A673 (cell line): ENCODE measurements around the gene PRELP. TPM values are rescaled to one million over a fixed set of nuclear protein-coding genes. Genes with fewer than 3 reads are reported as not detected.

ENCODE experiments used
- BruUV-seq: library from RNA; stranded (reverse); fragments of 400-500 nt; replicated peaks from 2 replicates; lab custom pipeline; 2021; lab: Mats Ljungman, UMichigan
- CTCF ChIA-PET: fragments of 300-600 bp; sonication (Branson Sonifier 250); formaldehyde crosslinking; loops from one replicate; lab custom pipeline; 2022; ENCODE audit warnings: antibody characterized with exemption; lab: Charles Lee
- POLR2A ChIA-PET: fragments of 300-600 bp; sonication (Branson Sonifier 250); formaldehyde crosslinking; loops from one replicate; lab custom pipeline; 2022; ENCODE audit warnings: antibody characterized with exemption; ENCODE audit not compliant: low non-redundant PET; lab: Charles Lee
- DNase-seq: peaks from one replicate; pipeline ENCODE4 v3.0.0-alpha.2; 2015; ENCODE audit warnings: low spot score
- H3K27ac ChIP-seq: fragments of 200-600 bp; sonication (generic); 2 replicates; pipeline ENCODE4 v1.5.1; 2016; ENCODE audit warnings: mixed run types, low read depth, mild to moderate bottlenecking, mixed read lengths, antibody characterized with exemption, low read length; ENCODE audit not compliant: poor library complexity, severe bottlenecking
- H3K27me3 ChIP-seq: fragments of 200-600 bp; sonication (generic); replicated peaks from 2 replicates; pipeline ENCODE4 v1.6.1; 2017; ENCODE audit warnings: mixed run types, low read depth, mild to moderate bottlenecking, mixed read lengths, antibody characterized with exemption, low read length; ENCODE audit not compliant: insufficient read depth, poor library complexity
- H3K36me3 ChIP-seq: fragments of 200-600 bp; sonication (generic); 2 replicates; pipeline ENCODE4 v1.6.1; 2016; ENCODE audit warnings: mixed run types, mild to moderate bottlenecking, mixed read lengths, antibody characterized with exemption, low read length; ENCODE audit not compliant: insufficient read depth, poor library complexity, severe bottlenecking
- H3K4me1 ChIP-seq: fragments of 200-600 bp; sonication (generic); 2 replicates; pipeline ENCODE4 v1.6.1; 2017; ENCODE audit warnings: mixed run types, mild to moderate bottlenecking, mixed read lengths, antibody characterized with exemption, low read length; ENCODE audit not compliant: insufficient read depth, poor library complexity, severe bottlenecking
- H3K4me3 ChIP-seq: fragments of 200-600 bp; sonication (generic); 2 replicates; pipeline ENCODE4 v1.5.1; 2016; ENCODE audit warnings: low read depth, mixed run types, mild to moderate bottlenecking, mixed read lengths, low read length; ENCODE audit not compliant: poor library complexity, severe bottlenecking
- H3K9me3 ChIP-seq: fragments of 200-600 bp; sonication (generic); 2 replicates; pipeline ENCODE4 v1.6.1; 2016; ENCODE audit warnings: mixed run types, low read depth, mild to moderate bottlenecking, mixed read lengths, antibody characterized with exemption, low read length; ENCODE audit not compliant: poor library complexity, severe bottlenecking
- CTCF ChIP-seq: fragments of 300-800, 200-600 bp; sonication (generic); conservative IDR thresholded peaks from 2 replicates; pipeline ENCODE4 v1.5.1; 2017; ENCODE audit warnings: low read depth, mild to moderate bottlenecking, antibody characterized with exemption, low read length, moderate library complexity, mixed read lengths
- EZH2 ChIP-seq: fragments of 200-600 bp; sonication (generic); IDR thresholded peaks from 2 replicates; pipeline ENCODE4 v1.6.1; 2017; ENCODE audit warnings: borderline replicate concordance, low read depth, mild to moderate bottlenecking, mixed read lengths, antibody characterized with exemption, low read length; ENCODE audit not compliant: poor library complexity, severe bottlenecking
- intact Hi-C: fragments of 100-400 bp; cut with micrococcal nuclease; formaldehyde crosslinking; loops from one replicate; pipeline ENCODE4 v1.10.0; 2022; ENCODE audit not compliant: unreplicated experiment
- total RNA-seq: library from RNA; stranded (reverse); gene quantifications from 2 replicates; pipeline ENCODE4 v1.2.3, GENCODE V29; 2021

Gene PRELP
- total RNA-seq, 1 experiment from 2014 or later = not detected

- BruUV-seq = no TSS peak
- intact Hi-C loops = no loop called here
- CTCF ChIA-PET = no interaction called here
- no peaks in the 10 kb centered on the region for H3K36me3 ChIP-seq
- no peak for DNase-seq
- H3K4me3 ChIP-seq = no peak overlapping the region
- TF ChIP-seq CTCF = no peak
- no peak overlapping the region for H3K27ac ChIP-seq
- peaks cover 34% of the 10 kb centered on the region for H3K4me1 ChIP-seq
- POLR2A ChIA-PET = no interaction called here
- H3K9me3 ChIP-seq = no peaks in the 10 kb centered on the region
- H3K27me3 ChIP-seq = no peaks in the 10 kb centered on the region
Observed at GRCh38 chr1:203523667-203524066, 48.1 kb downstream of the PRELP start.

- ChIA-PET POLR2A (no interaction called here), CTCF (no interaction called here)
- BruUV-seq = no TSS peak
- DNase-seq = no peak
- Histone ChIP-seq H3K4me3 (no peak overlapping the region), H3K36me3 (no peaks in the 10 kb centered on the region), H3K27me3 (no peaks in the 10 kb centered on the region), H3K4me1 (peaks cover 34% of the 10 kb centered on the region), H3K9me3 (no peaks in the 10 kb centered on the region), H3K27ac (no peak overlapping the region)
- intact Hi-C loops = no loop called here
- TF ChIP-seq CTCF (no peak), EZH2 (no peak)
Observed at GRCh38 chr1:203524152-203524551, 48.5 kb downstream of the PRELP start.

GRCh38 chr1:203524824-203525223, 49.2 kb downstream of the PRELP start:
- intact Hi-C loops = no loop called here
- H3K27ac ChIP-seq = no peak overlapping the region

More at GRCh38 chr1:203524824-203525223, 49.2 kb downstream of the PRELP start:
- Histone ChIP-seq H3K9me3 (no peaks in the 10 kb centered on the region), H3K4me1 (peaks cover 34% of the 10 kb centered on the region), H3K36me3 (no peaks in the 10 kb centered on the region), H3K4me3 (no peak overlapping the region), H3K27me3 (no peaks in the 10 kb centered on the region)
- no peak for DNase-seq
- no TSS peak for BruUV-seq
- no peak for TF ChIP-seq EZH2
- no peak for TF ChIP-seq CTCF
- POLR2A ChIA-PET = no interaction called here
- CTCF ChIA-PET = interaction anchor here (0.7 kb wide), 1 partner anchor 36 kb away, joined by 8 read pairs; no protein-coding TSS in a partner anchor
